Gastroesophageal sphincter (tissue), 4 donors: ENCODE data around the gene KRT78. TPM values are rescaled to one million over a fixed set of nuclear protein-coding genes. Genes with fewer than 3 reads are reported as not detected.

Experiments
- ATAC-seq: fragments of 150-250 bp; one replicate; pipeline ENCODE4 v1.9.1; 2016; ENCODE audit warnings: mild to moderate bottlenecking, moderate library complexity
- H3K27ac ChIP-seq, 4 donors: fragments of 200-600 bp; sonication (generic) in 3 of 4; 1 replicate in 3 of 4; 2 replicates in 1 of 4; pipeline ENCODE4 v1.5.1; 2016 to 2019
- H3K27me3 ChIP-seq: fragments of 200-600 bp; sonication (generic); one replicate; pipeline ENCODE4 v1.5.1; 2019
- H3K36me3 ChIP-seq, 2 donors: fragments of 200-600 bp; sonication (generic); one replicate each; pipeline ENCODE4 v1.5.1; 2019; ENCODE audit warnings: control low read depth in 1 of 2
- H3K4me1 ChIP-seq, 3 donors: fragments of 200-600 bp; sonication (generic); 1 replicate in 2 of 3; 2 replicates in 1 of 3; pipeline ENCODE4 v1.5.1; 2016 to 2019; ENCODE audit warnings: control low read depth in 2 of 3
- H3K4me3 ChIP-seq, 2 donors: fragments of 200-600 bp; sonication (generic); one replicate each; pipeline ENCODE4 v1.5.1; 2019; ENCODE audit warnings: mild to moderate bottlenecking in 1 of 2, moderate library complexity in 1 of 2
- H3K9me3 ChIP-seq, 3 donors: fragments of 200-600 bp; sonication (generic); one replicate each; pipeline ENCODE4 v1.5.1; 2017 to 2019; ENCODE audit warnings: control low read depth in 2 of 3
- CTCF ChIP-seq, 4 experiments: fragments of 200-600 bp in 2 of 4; fragments of 450-650 bp in 2 of 4; sonication (generic) in 1 of 4; IDR thresholded peaks; one replicate each; pipeline ENCODE4 v1.5.1; 2017 to 2019; ENCODE audit warnings: antibody characterized with exemption in 4 of 4, mild to moderate bottlenecking in 2 of 4, moderate library complexity in 2 of 4
- EP300 ChIP-seq: sonication (generic); formaldehyde crosslinking; IDR thresholded peaks from one replicate; pipeline ENCODE4 v1.6.1; 2017; ENCODE audit warnings: antibody characterized with exemption, mild to moderate bottlenecking
- POLR2A ChIP-seq, 2 donors: fragments of 450-650 bp; IDR thresholded peaks; one replicate each; pipeline ENCODE4 v1.6.1; 2017; ENCODE audit warnings: antibody characterized with exemption in 2 of 2, mild to moderate bottlenecking in 2 of 2, moderate library complexity in 1 of 2
- POLR2AphosphoS5 ChIP-seq: sonication (generic); formaldehyde crosslinking; IDR thresholded peaks from one replicate; pipeline ENCODE4 v1.6.1; 2017; ENCODE audit warnings: antibody characterized with exemption
- WGBS, 2 donors: methylation state at CpG; one replicate each; pipeline ENCODE4 v1.1.5; 2018; ENCODE audit warnings: low coverage in 1 of 2; 5-methylcytosine and 5-hydroxymethylcytosine counted together
- total RNA-seq, 4 donors: library from RNA; depleted of rRNA; stranded (reverse); fragments of >200 nt; gene quantifications; one replicate each; pipeline ENCODE4 v1.1.0, GENCODE V29; 2016

KRT78 gene
- total RNA-seq, 4 donors from 2014 or later: 0.27 to 9.5 (median 1.5) TPM

- no peaks in the 10 kb centered on the region for H3K9me3 ChIP-seq
- H3K36me3 ChIP-seq: no peaks in the 10 kb centered on the region
- peak overlapping the region in 1 of 2 donors; percentile 41 for H3K4me3 ChIP-seq
- H3K27me3 ChIP-seq: no peaks in the 10 kb centered on the region
- ATAC-seq: peak; percentile 85
- peak overlapping the region in 3 of 4 donors; percentile 18 to 51 (median 31) for H3K27ac ChIP-seq
- 0 to 11% methylated on average over 4 to 8 of the region's 38 CpGs for WGBS, 2 donors
- H3K4me1 ChIP-seq: peaks cover 0 to 26% (median 9%) of the 10 kb centered on the region in 3 donors
- TF ChIP-seq CTCF (IDR thresholded peaks at IDR 0.05): peak; percentile 56 to 87 (median 82)
- TF ChIP-seq POLR2AphosphoS5: no peak
Measured at GRCh38 chr12:52879394-52880351, 30.9 kb upstream of the KRT78 start.

DNA sequence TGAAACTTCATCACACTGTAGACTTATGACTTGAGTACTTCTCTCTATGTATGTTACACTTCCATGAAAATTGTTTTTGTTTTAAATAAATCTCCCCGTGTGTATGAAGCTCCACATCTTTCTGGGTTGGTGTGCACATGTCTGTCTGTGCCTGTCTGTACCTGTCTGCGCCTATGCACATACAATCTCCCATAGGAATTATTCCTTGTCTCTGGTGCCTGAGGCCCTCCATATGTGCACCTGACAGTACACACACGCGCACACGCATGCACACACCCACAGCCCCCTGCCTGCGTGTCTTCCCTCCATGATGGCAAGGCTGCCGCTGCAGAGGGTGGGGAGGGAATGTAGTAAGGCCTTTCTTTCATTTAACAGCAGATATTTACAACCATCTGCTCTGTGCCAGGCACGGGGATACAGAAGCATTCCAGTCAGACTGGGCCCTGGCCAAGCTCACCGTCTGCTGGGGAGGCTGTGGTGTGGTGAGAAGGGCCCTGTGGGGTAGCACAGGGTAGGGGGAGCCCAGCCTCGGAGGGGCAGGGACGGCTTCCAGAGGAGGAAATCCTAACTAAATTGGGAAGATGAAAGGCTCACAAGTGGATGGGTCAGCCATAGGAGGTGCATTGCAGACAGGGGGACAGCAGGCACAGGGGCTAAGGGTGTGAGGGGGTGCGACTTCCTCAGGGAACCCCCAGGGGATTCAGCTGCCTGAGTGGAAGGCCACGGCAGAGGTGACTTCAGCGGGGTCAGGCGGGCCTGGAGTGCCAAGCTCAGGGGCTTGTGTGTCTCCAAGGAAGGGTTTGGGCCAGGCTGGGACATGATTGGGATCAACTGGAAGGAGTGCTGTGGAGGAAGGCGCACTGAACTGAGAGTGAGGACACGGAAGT lies 30.0 kb upstream of the KRT78 start:
- peak overlapping the region in 3 of 4 donors; percentile 18 to 51 (median 31) for H3K27ac ChIP-seq
- peak; percentile 23 for ATAC-seq
- TF ChIP-seq EP300 (no peak), POLR2A (IDR thresholded peaks at IDR 0.05) (no peak), CTCF (IDR thresholded peaks at IDR 0.05) (no peak)
- H3K4me3 ChIP-seq: peak overlapping the region in 1 of 2 donors; percentile 41
- WGBS, 2 donors: 50 to 77% methylated on average over 6 to 7 of the region's 17 CpGs
- H3K4me1 ChIP-seq: peaks cover 0 to 35% (median 11%) of the 10 kb centered on the region in 3 donors
- H3K27me3 ChIP-seq: no peaks in the 10 kb centered on the region
- no peaks in the 10 kb centered on the region for H3K9me3 ChIP-seq
- H3K36me3 ChIP-seq: no peaks in the 10 kb centered on the region

DNA sequence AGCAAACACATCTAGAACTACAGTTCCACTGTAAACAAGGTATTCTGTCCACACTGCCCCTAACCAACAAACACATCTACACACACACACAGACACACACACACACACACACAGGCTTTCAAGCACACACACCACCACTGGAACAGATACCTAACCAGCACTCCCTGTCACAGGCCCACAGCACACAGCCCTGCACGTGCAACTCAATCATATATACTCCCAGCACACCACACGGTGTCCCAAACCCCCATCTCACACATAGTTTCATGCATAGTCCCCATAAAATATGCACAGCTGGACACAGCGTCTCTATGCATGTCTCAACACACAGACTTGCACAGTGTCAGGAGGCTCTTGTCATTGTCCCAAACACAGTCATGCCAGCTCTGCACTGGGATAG lies 28.4 kb upstream of the KRT78 start:
- Histone ChIP-seq H3K27me3 (no peaks in the 10 kb centered on the region), H3K4me3 (no peak overlapping the region), H3K36me3 (no peaks in the 10 kb centered on the region), H3K9me3 (no peaks in the 10 kb centered on the region), H3K4me1 (peaks cover 0 to 49% (median 11%) of the 10 kb centered on the region in 3 donors), H3K27ac (no peak overlapping the region)
- ATAC-seq: no peak
- WGBS, 2 donors: 71 to 72% methylated on average over 2 to 3 of the region's 3 CpGs
- TF ChIP-seq POLR2A (IDR thresholded peaks at IDR 0.05) (no peak), POLR2AphosphoS5 (no peak), EP300 (no peak), CTCF (IDR thresholded peaks at IDR 0.05) (no peak)

DNA sequence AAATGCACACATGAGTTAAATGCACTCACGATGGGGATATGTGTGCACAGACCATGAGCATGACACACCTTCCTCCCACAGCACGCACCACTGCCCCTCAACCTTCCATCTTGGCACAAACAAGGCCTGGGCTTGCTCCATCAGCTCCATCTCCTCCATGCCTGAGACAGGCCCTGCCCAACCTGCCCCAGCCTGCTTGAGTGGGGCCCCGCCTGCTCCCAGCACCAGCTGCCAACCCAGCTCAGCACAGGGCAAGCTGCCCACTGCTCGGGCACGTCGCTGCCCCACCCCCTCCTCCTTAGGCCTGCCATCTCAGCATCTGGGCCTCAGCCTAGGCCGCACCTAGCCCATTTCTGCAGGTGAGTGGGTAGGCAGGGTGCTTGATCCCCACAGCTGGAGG lies 27.6 kb upstream of the KRT78 start:
- 95 to 100% methylated on average over 1 to 4 of the region's 7 CpGs for WGBS, 2 donors

More for the DNA sequence above, 27.6 kb upstream of the KRT78 start:
- Histone ChIP-seq H3K27ac (no peak overlapping the region), H3K27me3 (no peaks in the 10 kb centered on the region), H3K4me3 (no peak overlapping the region), H3K9me3 (no peaks in the 10 kb centered on the region), H3K4me1 (peaks cover 0 to 54% (median 15%) of the 10 kb centered on the region in 3 donors), H3K36me3 (no peaks in the 10 kb centered on the region)
- no peak for ATAC-seq
- no peak for TF ChIP-seq EP300
- TF ChIP-seq POLR2AphosphoS5: no peak
- no peak for TF ChIP-seq POLR2A (IDR thresholded peaks at IDR 0.05)
- TF ChIP-seq CTCF (IDR thresholded peaks at IDR 0.05): no peak
